Dermis blood vessel endothelial cell (primary cell): ENCODE results near the gene CDH13. TPM values are rescaled to one million over a fixed set of nuclear protein-coding genes. Genes with fewer than 3 reads are reported as not detected.

Source experiments
- DNase-seq: peaks from one replicate; pipeline ENCODE4 v3.0.0; 2010
- total RNA-seq: library from RNA; depleted of rRNA; stranded (reverse); fragments of >200 nt; gene quantifications from 2 replicates; pipeline ENCODE4 v1.2.3, GENCODE V29; 2014

CDH13 gene
- total RNA-seq, 1 donor from 2014 or later = 135 TPM

- DNase-seq = peak; percentile 45
Measured at GRCh38 chr16:82750068-82750467, 123.3 kb downstream of the CDH13 start.

GRCh38 chr16:82751020-82751419 lies 124.3 kb downstream of the CDH13 start:
- DNase-seq = no peak

GRCh38 chr16:82752172-82752571 lies 125.4 kb downstream of the CDH13 start:
- DNase-seq = no peak

GRCh38 chr16:82753821-82754220 lies 127.1 kb downstream of the CDH13 start:
- DNase-seq = no peak

GRCh38 chr16:82754716-82755513 lies 128.1 kb downstream of the CDH13 start:
- DNase-seq = peak; percentile 40

- peak; percentile 40 for DNase-seq
Measured at GRCh38 chr16:82755570-82756282, 129.0 kb downstream of the CDH13 start.

- peak; percentile 88 for DNase-seq
Measured at GRCh38 chr16:82756283-82756599, 129.5 kb downstream of the CDH13 start.

GRCh38 chr16:82758406-82758805 lies 131.6 kb downstream of the CDH13 start:
- no peak for DNase-seq

- no peak for DNase-seq
Measured at GRCh38 chr16:82758904-82759303, 132.1 kb downstream of the CDH13 start.

GRCh38 chr16:82761236-82761635 lies 134.5 kb downstream of the CDH13 start:
- DNase-seq = peak; percentile 67

GRCh38 chr16:82761858-82762257 lies 135.1 kb downstream of the CDH13 start:
- DNase-seq = peak; percentile 62

GRCh38 chr16:82763371-82763770 lies 136.6 kb downstream of the CDH13 start:
- DNase-seq = no peak

GRCh38 chr16:82767198-82767597 lies 140.4 kb downstream of the CDH13 start:
- DNase-seq = no peak

- DNase-seq = no peak
Measured at GRCh38 chr16:82767808-82768207, 141.0 kb downstream of the CDH13 start.

GRCh38 chr16:82769845-82770244 lies 143.1 kb downstream of the CDH13 start:
- DNase-seq = peak; percentile 40

GRCh38 chr16:82772215-82772614 lies 145.4 kb downstream of the CDH13 start:
- DNase-seq = no peak

GRCh38 chr16:82773018-82773417 lies 146.2 kb downstream of the CDH13 start:
- no peak for DNase-seq

- peak; percentile 28 for DNase-seq
Measured at GRCh38 chr16:82776470-82777146, 149.8 kb downstream of the CDH13 start.

- peak; percentile 75 for DNase-seq
Measured at GRCh38 chr16:82782715-82783251, 156.0 kb downstream of the CDH13 start.

GRCh38 chr16:82783933-82784572 lies 157.3 kb downstream of the CDH13 start:
- no peak for DNase-seq

GRCh38 chr16:82784573-82784968 lies 157.8 kb downstream of the CDH13 start:
- DNase-seq = no peak

- no peak for DNase-seq
Measured at GRCh38 chr16:82788225-82788624, 161.5 kb downstream of the CDH13 start.

GRCh38 chr16:82788919-82789318 lies 162.2 kb downstream of the CDH13 start:
- DNase-seq = no peak
